Activated naive CD4-positive, alpha-beta T cell treated with anti-CD3 and anti-CD28 coated beads, Interleukin-2, amount 50 U/mL, for 72 hours (primary cell): ENCODE results near the gene HDAC10. TPM values are rescaled to one million over a fixed set of nuclear protein-coding genes. Genes with fewer than 3 reads are reported as not detected.

ENCODE experiments used
- ATAC-seq, 2 donors: fragments of 150-1000 bp; cut with Tn5 transposase; 2 replicates each; pipeline ENCODE4 v1.10.0; 2021; ENCODE audit warnings: mild to moderate bottlenecking in 2 of 2, moderate library complexity in 2 of 2
- DNase-seq, 2 donors: peaks; one replicate each; pipeline ENCODE4 v3.0.0; 2021 to 2022; ENCODE audit warnings: low spot score in 2 of 2
- H3K27ac Mint-ChIP-seq, 2 donors: one replicate each; pipeline ENCODE4 v1.8.0; 2022; ENCODE audit warnings: mild to moderate bottlenecking in 2 of 2, mixed read lengths in 2 of 2
- H3K36me3 Mint-ChIP-seq, 2 donors: one replicate each; pipeline ENCODE4 v1.8.0; 2022; ENCODE audit warnings: mixed read lengths in 2 of 2
- H3K9me3 Mint-ChIP-seq, 2 donors: one replicate each; pipeline ENCODE4 v1.8.0; 2022; ENCODE audit warnings: mixed read lengths in 2 of 2
- total RNA-seq, 2 donors: library from RNA; stranded (reverse); gene quantifications; one replicate each; pipeline ENCODE4 v1.2.3, GENCODE V29; 2022

HDAC10 gene
- total RNA-seq, 2 donors from 2014 or later = 43.7 to 67.3 TPM

GRCh38 chr22:50264104-50264745, 13.2 kb upstream of the HDAC10 start:
- no peak for ATAC-seq
- Mint-ChIP-seq H3K9me3 (no peaks in the 10 kb centered on the region), H3K27ac (no peak overlapping the region), H3K36me3 (no peaks in the 10 kb centered on the region)
- no peak for DNase-seq

- Mint-ChIP-seq H3K36me3 (no peaks in the 10 kb centered on the region), H3K27ac (no peak overlapping the region), H3K9me3 (no peaks in the 10 kb centered on the region)
- no peak for DNase-seq
- ATAC-seq = no peak
Measured at GRCh38 chr22:50262973-50263617, 12.0 kb upstream of the HDAC10 start.

- ATAC-seq = peak; percentile 15 to 17
- Mint-ChIP-seq H3K9me3 (no peaks in the 10 kb centered on the region), H3K27ac (no peak overlapping the region), H3K36me3 (no peaks in the 10 kb centered on the region)
- DNase-seq = no peak
Measured at GRCh38 chr22:50262460-50262911, 11.4 kb upstream of the HDAC10 start.

GRCh38 chr22:50261615-50262459, 10.8 kb upstream of the HDAC10 start, which contains the start of gene MAPK12:
TSS of gene MAPK12 (minus strand) at chr22:50261683. CDS start at chr22:50261509, 174 bp downstream.
- H3K36me3 Mint-ChIP-seq = no peaks in the 10 kb centered on the region
- DNase-seq (no peak), ATAC-seq (peak; percentile 5 to 30)
- H3K9me3 Mint-ChIP-seq = no peaks in the 10 kb centered on the region
- no peak within 1 kb of the TSS for H3K27ac Mint-ChIP-seq

- ATAC-seq = peak; percentile 44 to 66
- DNase-seq = peak in 1 of 2 donors; percentile 50
- Mint-ChIP-seq H3K27ac (no peak overlapping the region), H3K36me3 (no peaks in the 10 kb centered on the region), H3K9me3 (no peaks in the 10 kb centered on the region)
Measured at GRCh38 chr22:50260801-50261614, 9.9 kb upstream of the HDAC10 start.

GRCh38 chr22:50260434-50260800, 9.4 kb upstream of the HDAC10 start:
- ATAC-seq (no peak), DNase-seq (no peak)
- Mint-ChIP-seq H3K9me3 (no peaks in the 10 kb centered on the region), H3K27ac (no peak overlapping the region), H3K36me3 (no peaks in the 10 kb centered on the region)

GRCh38 chr22:50259302-50259701, 8.2 kb upstream of the HDAC10 start:
- no peak for ATAC-seq
- Mint-ChIP-seq H3K36me3 (no peaks in the 10 kb centered on the region), H3K27ac (no peak overlapping the region), H3K9me3 (no peaks in the 10 kb centered on the region)
- DNase-seq = no peak

- Mint-ChIP-seq H3K27ac (no peak overlapping the region), H3K9me3 (no peaks in the 10 kb centered on the region), H3K36me3 (no peaks in the 10 kb centered on the region)
- ATAC-seq (no peak), DNase-seq (no peak)
Measured at GRCh38 chr22:50258361-50259292, 7.6 kb upstream of the HDAC10 start.

- ATAC-seq = no peak
- Mint-ChIP-seq H3K36me3 (no peaks in the 10 kb centered on the region), H3K9me3 (no peaks in the 10 kb centered on the region)
Measured at GRCh38 chr22:50257451-50258360, 6.6 kb upstream of the HDAC10 start.

GRCh38 chr22:50257041-50257440, 6.0 kb upstream of the HDAC10 start:
- no peak overlapping the region for H3K27ac Mint-ChIP-seq
- ATAC-seq (no peak), DNase-seq (no peak)
- H3K36me3 Mint-ChIP-seq = no peaks in the 10 kb centered on the region
- no peaks in the 10 kb centered on the region for H3K9me3 Mint-ChIP-seq

More at GRCh38 chr22:50257451-50258360, 6.6 kb upstream of the HDAC10 start:
- no peak for DNase-seq
- no peak overlapping the region for H3K27ac Mint-ChIP-seq

GRCh38 chr22:50256258-50256862, 5.3 kb upstream of the HDAC10 start:
- Mint-ChIP-seq H3K27ac (no peak overlapping the region), H3K9me3 (no peaks in the 10 kb centered on the region), H3K36me3 (no peaks in the 10 kb centered on the region)
- ATAC-seq = no peak
- no peak for DNase-seq

GRCh38 chr22:50255607-50256006, 4.5 kb upstream of the HDAC10 start:
- H3K36me3 Mint-ChIP-seq = no peaks in the 10 kb centered on the region
- H3K9me3 Mint-ChIP-seq = no peaks in the 10 kb centered on the region
- DNase-seq = no peak
- no peak overlapping the region for H3K27ac Mint-ChIP-seq
- no peak for ATAC-seq

GRCh38 chr22:50255099-50255498, 4.0 kb upstream of the HDAC10 start:
- no peaks in the 10 kb centered on the region for H3K36me3 Mint-ChIP-seq
- no peak for DNase-seq
- no peaks in the 10 kb centered on the region for H3K9me3 Mint-ChIP-seq
- no peak overlapping the region for H3K27ac Mint-ChIP-seq
- ATAC-seq = no peak

GRCh38 chr22:50253941-50254340, 2.9 kb upstream of the HDAC10 start:
- Mint-ChIP-seq H3K27ac (no peak overlapping the region), H3K36me3 (no peaks in the 10 kb centered on the region), H3K9me3 (no peaks in the 10 kb centered on the region)
- DNase-seq (no peak), ATAC-seq (no peak)
